ENCODE measurements around the gene FGR.

FGR gene

GRCh38 chr1:27605796-27606707, 28.9 kb downstream of the FGR start:
- Histone ChIP-seq H3K79me2 (ENCODE audit: control insufficient read depth, low read length) (peaks cover 7% of the 10 kb centered on the region), H3K4me2 (ENCODE audit: low read length) (peak overlapping the region; percentile 44), H3K27me3 (ENCODE audit: control insufficient read depth, low read length) (no peaks in the 10 kb centered on the region), H3K36me3 (ENCODE audit: control insufficient read depth, low read length) (no peaks in the 10 kb centered on the region), H3F3A (ENCODE audit: control insufficient read depth, insufficient read depth) (peaks cover 20% of the 10 kb centered on the region), H3K9me2 (replicated peaks; ENCODE audit: control insufficient read depth, low read length) (no peaks in the 10 kb centered on the region), H3K27ac (ENCODE audit: low read depth, low read length) (no peak overlapping the region), H3K9me3 (ENCODE audit: control insufficient read depth, insufficient read depth, low read length) (no peaks in the 10 kb centered on the region), H4K20me1 (ENCODE audit: control insufficient read depth, insufficient read depth, low read depth, low read length) (no peaks in the 10 kb centered on the region; the same call in 1 of the 2 replicates), H3K4me1 (ENCODE audit: control insufficient read depth, low read length) (peaks cover 69% of the 10 kb centered on the region), H3K4me3 (ENCODE audit: low read length) (no peak overlapping the region)
- TF ChIP-seq EZH2phosphoT487 (IDR thresholded peaks at IDR 0.05; ENCODE audit: borderline replicate concordance, low read length) (no peak), CTCF (IDR thresholded peaks at IDR 0.05; ENCODE audit: low read depth, low read length, poor library complexity, severe bottlenecking) (peak; percentile 92)

- H3K79me2 ChIP-seq (ENCODE audit: control insufficient read depth, low read length), result peaks cover 7% of the 10 kb centered on the region
- H3F3A ChIP-seq (ENCODE audit: control insufficient read depth, insufficient read depth), result peaks cover 23% of the 10 kb centered on the region
- TF ChIP-seq CTCF (IDR thresholded peaks at IDR 0.05; ENCODE audit: low read depth, low read length, poor library complexity, severe bottlenecking) (no peak), EZH2phosphoT487 (IDR thresholded peaks at IDR 0.05; ENCODE audit: borderline replicate concordance, low read length) (no peak)
- H3K27me3 ChIP-seq (ENCODE audit: control insufficient read depth, low read length), result no peaks in the 10 kb centered on the region
- H3K9me3 ChIP-seq (ENCODE audit: control insufficient read depth, insufficient read depth, low read length), result no peaks in the 10 kb centered on the region
- peaks cover 69% of the 10 kb centered on the region for H3K4me1 ChIP-seq (ENCODE audit: control insufficient read depth, low read length)
- no peak overlapping the region for H3K4me3 ChIP-seq (ENCODE audit: low read length)
- no peaks in the 10 kb centered on the region for H3K9me2 ChIP-seq (replicated peaks; ENCODE audit: control insufficient read depth, low read length)
- H3K36me3 ChIP-seq (ENCODE audit: control insufficient read depth, low read length), result no peaks in the 10 kb centered on the region
- H4K20me1 ChIP-seq (ENCODE audit: control insufficient read depth, insufficient read depth, low read depth, low read length), result no peaks in the 10 kb centered on the region; the same call in 1 of the 2 replicates
- no peak overlapping the region for H3K27ac ChIP-seq (ENCODE audit: low read depth, low read length)
- no peak overlapping the region for H3K4me2 ChIP-seq (ENCODE audit: low read length)
Measured at GRCh38 chr1:27605300-27605766, 29.7 kb downstream of the FGR start.

GRCh38 chr1:27604579-27605299, 30.2 kb downstream of the FGR start:
- no peaks in the 10 kb centered on the region for H3K27me3 ChIP-seq (ENCODE audit: control insufficient read depth, low read length)
- H3K36me3 ChIP-seq (ENCODE audit: control insufficient read depth, low read length), result no peaks in the 10 kb centered on the region
- H3K4me3 ChIP-seq (ENCODE audit: low read length), result peak overlapping the region; percentile 81
- H3K4me2 ChIP-seq (ENCODE audit: low read length), result peak overlapping the region; percentile 79
- no peak overlapping the region for H3K27ac ChIP-seq (ENCODE audit: low read depth, low read length)
- H3K9me3 ChIP-seq (ENCODE audit: control insufficient read depth, insufficient read depth, low read length), result no peaks in the 10 kb centered on the region
- H3K4me1 ChIP-seq (ENCODE audit: control insufficient read depth, low read length), result peaks cover 69% of the 10 kb centered on the region
- H3K9me2 ChIP-seq (replicated peaks; ENCODE audit: control insufficient read depth, low read length), result no peaks in the 10 kb centered on the region
- H4K20me1 ChIP-seq (ENCODE audit: control insufficient read depth, insufficient read depth, low read depth, low read length), result no peaks in the 10 kb centered on the region; the same call in 1 of the 2 replicates
- H3F3A ChIP-seq (ENCODE audit: control insufficient read depth, insufficient read depth), result peaks cover 23% of the 10 kb centered on the region
- peaks cover 10% of the 10 kb centered on the region for H3K79me2 ChIP-seq (ENCODE audit: control insufficient read depth, low read length)
- TF ChIP-seq EZH2phosphoT487 (IDR thresholded peaks at IDR 0.05; ENCODE audit: borderline replicate concordance, low read length) (no peak), CTCF (IDR thresholded peaks at IDR 0.05; ENCODE audit: low read depth, low read length, poor library complexity, severe bottlenecking) (no peak)

All from DOHH2 (cell line).